ENCODE measurements around the gene SLC24A3.

The SLC24A3 gene

GRCh38 chr20:19397226-19397625, 184.8 kb downstream of the SLC24A3 start (continued):
- TF ChIP-seq ZNF175 (tag by site-specific recombination; IDR thresholded peaks at IDR 0.05) (no peak), ZNF324 (tag by site-specific recombination; IDR thresholded peaks at IDR 0.05) (no peak), ZNF747 (tag by site-specific recombination; IDR thresholded peaks at IDR 0.05) (no peak)

GRCh38 chr20:19397666-19398065, 185.2 kb downstream of the SLC24A3 start:
- Histone ChIP-seq H3K9me3 (ENCODE audit: control insufficient read depth, insufficient read depth, low read depth, low read length) (no peaks in the 10 kb centered on the region), H3K4me3 (ENCODE audit: low read depth, low read length) (no peak overlapping the region), H3K36me3 (ENCODE audit: control insufficient read depth in 2 of 2, insufficient read depth in 1 of 2, low read length in 2 of 2) (no peaks in the 10 kb centered on the region), H3K4me1 (ENCODE audit: control insufficient read depth, insufficient read depth, low read length) (0 out of 2 replicates have a peak, but pooled peaks cover 2% of the 10 kb centered on the region), H3K27ac (ENCODE audit: extremely low read depth, low read depth, low read length) (no peak overlapping the region)
- CTCF ChIA-PET = no interaction called here
- TF ChIP-seq ZNF311 (tag by site-specific recombination; IDR thresholded peaks at IDR 0.05; ENCODE audit: borderline replicate concordance) (no peak), ZNF280C (tag by site-specific recombination; IDR thresholded peaks at IDR 0.05) (no peak), BCL11A (tag by site-specific recombination; IDR thresholded peaks at IDR 0.05; ENCODE audit: low read depth) (no peak), MEIS1 (CRISPR knock-in tag; IDR thresholded peaks at IDR 0.05; ENCODE audit: borderline replicate concordance) (no peak), ZNF398 (tag by site-specific recombination; IDR thresholded peaks at IDR 0.05) (no peak), ZNF175 (tag by site-specific recombination; IDR thresholded peaks at IDR 0.05) (no peak), ZNF433 (tag by site-specific recombination; IDR thresholded peaks at IDR 0.05; ENCODE audit: low read depth) (no peak), ZNF133 (tag by site-specific recombination; IDR thresholded peaks at IDR 0.05) (no peak), HOXA7 (CRISPR knock-in tag; IDR thresholded peaks at IDR 0.05; ENCODE audit: borderline replicate concordance) (no peak), SALL2 (tag by site-specific recombination; IDR thresholded peaks at IDR 0.05; ENCODE audit: borderline replicate concordance) (no peak), ZEB2 (tag by site-specific recombination; IDR thresholded peaks at IDR 0.05) (no peak), ZSCAN16 (tag by site-specific recombination; IDR thresholded peaks at IDR 0.05) (no peak), IKZF3 (tag by site-specific recombination; IDR thresholded peaks at IDR 0.05) (no peak), ZNF513 (tag by site-specific recombination; IDR thresholded peaks at IDR 0.05) (no peak), ZNF341 (tag by site-specific recombination; IDR thresholded peaks at IDR 0.05; ENCODE audit: low read depth) (no peak), ZNF510 (tag by site-specific recombination; IDR thresholded peaks at IDR 0.05; ENCODE audit: insufficient replicate concordance) (no peak), ZNF654 (tag by site-specific recombination; IDR thresholded peaks at IDR 0.05; ENCODE audit: low read depth) (no peak), ZNF146 (tag by site-specific recombination; IDR thresholded peaks at IDR 0.05) (no peak)
- POLR2A ChIA-PET = interaction anchor here (0.7 kb wide), 1 partner anchor 30 kb away, joined by 3 read pairs; no protein-coding TSS in a partner anchor
